ENCODE results near the gene FGFR1OP2.
A peak's percentile ranks its signal among the peaks of the same experiment; 100 is the strongest.
"Not testable (repeated sequence)": the region's sequence is repeated elsewhere in the genome, so short reads cannot be mapped to it uniquely, and the experiment has no call there.

Gene FGFR1OP2

DNA sequence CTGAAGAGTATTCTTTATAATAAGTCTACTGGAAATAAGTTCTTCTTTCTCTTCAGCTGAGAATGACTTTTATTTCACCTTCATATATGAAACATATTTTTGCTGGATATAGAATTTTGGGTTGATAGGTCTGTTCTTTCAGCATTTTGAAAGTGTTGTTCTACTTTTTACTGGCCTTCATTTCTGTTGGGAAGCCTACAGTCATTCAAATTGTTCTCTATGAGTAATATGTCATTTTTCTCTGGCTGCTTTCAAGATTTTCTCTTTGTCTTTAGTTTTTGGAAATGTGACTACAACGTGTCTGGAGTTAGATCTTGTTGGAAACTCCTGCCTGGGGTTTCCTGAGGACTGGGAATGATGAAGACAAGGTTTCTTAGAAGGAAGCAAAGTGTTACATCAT, 10.0 kb downstream of the FGFR1OP2 start:
- no peak for DNase-seq

- peak in 1 of 2 donors; percentile 44 for DNase-seq
Observed at GRCh38 chr12:26953447-26953846, 15.2 kb downstream of the FGFR1OP2 start.

GRCh38 chr12:26954027-26954426, 15.8 kb downstream of the FGFR1OP2 start:
- DNase-seq = no peak

DNA sequence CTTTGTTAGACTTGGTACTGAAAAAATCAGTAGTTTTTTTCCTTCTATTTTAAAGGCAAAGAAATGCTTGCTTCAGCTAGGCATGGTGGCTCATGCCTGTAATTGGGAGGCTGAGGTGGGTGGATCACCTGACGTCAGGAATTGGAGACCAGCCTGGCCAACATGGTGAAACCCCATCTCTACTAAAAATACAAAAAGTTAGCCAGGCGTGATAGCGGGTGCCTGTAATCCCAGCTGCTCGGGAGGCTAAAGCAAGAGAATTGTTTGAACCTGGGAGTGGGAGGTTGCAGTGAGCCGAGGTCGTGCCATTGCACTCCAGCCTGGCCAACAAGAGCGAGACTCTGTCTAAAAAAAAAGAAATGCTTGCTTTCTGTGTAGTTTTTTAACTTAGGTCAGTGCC, 23.1 kb downstream of the FGFR1OP2 start:
- not testable (repeated sequence) for DNase-seq

GRCh38 chr12:26961803-26962202, 23.5 kb downstream of the FGFR1OP2 start:
- DNase-seq = no peak

GRCh38 chr12:26963413-26963812, 25.1 kb downstream of the FGFR1OP2 start:
- DNase-seq = no peak

DNA sequence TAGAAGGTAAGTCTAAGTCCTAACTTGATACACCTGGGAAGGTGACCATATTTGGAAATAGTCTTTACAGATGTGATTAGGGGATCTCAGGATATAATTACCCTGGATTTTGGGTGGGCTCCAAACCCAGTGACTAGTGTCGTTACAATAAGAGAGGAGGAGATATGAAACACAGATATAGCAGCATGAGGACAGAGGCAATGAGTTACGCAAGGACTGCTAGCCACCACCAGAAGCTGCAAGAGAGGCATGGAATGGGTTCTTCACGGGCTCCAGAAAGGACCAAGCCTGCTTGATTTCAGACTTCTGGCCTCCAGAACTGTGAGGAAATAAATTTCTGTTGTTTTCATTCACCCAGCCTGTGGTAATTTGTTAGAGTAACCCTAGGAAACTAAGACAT, 28.6 kb downstream of the FGFR1OP2 start:
- no peak for DNase-seq

GRCh38 chr12:26970136-26970535, 31.9 kb downstream of the FGFR1OP2 start:
- DNase-seq = no peak

- peak; percentile 63 to 78 for DNase-seq
Observed at GRCh38 chr12:26971963-26972362, 33.7 kb downstream of the FGFR1OP2 start.

- DNase-seq = no peak
Observed at GRCh38 chr12:26976687-26977086, 38.4 kb downstream of the FGFR1OP2 start.

GRCh38 chr12:26978801-26979200, 40.5 kb downstream of the FGFR1OP2 start:
- DNase-seq = no peak

- no peak for DNase-seq
Observed at GRCh38 chr12:26979733-26980132, 41.5 kb downstream of the FGFR1OP2 start.

DNA sequence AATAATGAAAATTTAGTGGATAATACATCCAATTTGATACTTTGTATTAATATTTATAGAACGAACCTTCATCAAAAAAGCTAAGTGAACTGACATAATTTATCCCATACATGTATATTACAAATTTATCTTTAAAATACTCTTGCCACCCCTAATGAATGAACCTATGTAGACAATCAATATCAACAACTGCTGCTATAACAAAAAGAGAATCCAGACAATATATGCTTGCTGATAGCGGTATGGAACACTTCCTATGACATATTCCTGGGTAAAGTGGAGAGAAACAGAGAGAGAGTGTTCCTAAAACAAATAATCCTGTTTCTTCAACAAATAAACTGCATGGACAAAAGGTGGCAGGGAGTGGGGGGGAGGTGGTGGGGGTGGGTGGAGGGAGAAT, 44.6 kb downstream of the FGFR1OP2 start:
- DNase-seq = no peak

- DNase-seq = no peak
Observed at GRCh38 chr12:26987634-26988424, 49.6 kb downstream of the FGFR1OP2 start.

GRCh38 chr12:26988703-26989102, 50.4 kb downstream of the FGFR1OP2 start:
- no peak for DNase-seq

DNA sequence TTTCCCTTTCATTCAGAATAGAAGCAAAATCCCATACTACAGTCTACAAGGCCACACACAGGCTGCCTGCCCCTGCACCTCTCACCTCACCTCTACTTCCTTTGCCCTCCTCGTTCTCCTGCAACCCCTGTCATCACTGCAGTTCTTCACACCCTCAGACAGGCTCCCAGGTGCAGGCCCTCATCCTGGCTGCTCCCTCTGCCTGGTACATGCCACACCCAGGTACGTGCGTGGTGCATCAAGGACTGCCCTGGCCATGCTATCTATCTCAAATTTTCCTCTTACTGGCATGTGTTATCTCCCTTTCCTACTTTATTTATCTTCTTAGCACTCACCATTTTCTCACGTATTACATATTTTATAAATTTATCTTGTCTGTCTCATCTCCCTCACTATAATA, 51.6 kb downstream of the FGFR1OP2 start:
- DNase-seq = no peak

DNA sequence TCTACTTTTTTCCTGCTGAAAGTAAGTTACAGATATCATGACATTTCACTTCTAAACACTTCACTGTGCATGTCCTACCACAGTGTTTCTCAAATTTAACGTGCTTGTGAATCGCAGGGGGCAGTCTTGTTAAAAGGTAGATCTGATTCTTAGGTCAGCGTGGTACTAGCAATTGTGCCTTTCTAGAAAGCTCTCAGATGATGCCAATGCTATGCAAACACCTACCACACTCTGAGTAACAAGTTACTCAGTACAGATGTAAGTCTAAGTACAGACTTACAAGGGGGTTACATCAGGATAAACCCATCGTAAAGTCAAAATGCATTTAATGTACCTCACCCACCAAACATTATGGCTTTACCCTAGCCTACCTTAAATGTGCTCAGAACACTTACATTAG, 53.6 kb downstream of the FGFR1OP2 start:
- DNase-seq = no peak

GRCh38 chr12:26994109-26994508, 55.8 kb downstream of the FGFR1OP2 start:
- DNase-seq = no peak

GRCh38 chr12:26995706-26996105, 57.4 kb downstream of the FGFR1OP2 start:
- no peak for DNase-seq

- no peak for DNase-seq
Observed at GRCh38 chr12:26997003-26997402, 58.7 kb downstream of the FGFR1OP2 start.

DNA sequence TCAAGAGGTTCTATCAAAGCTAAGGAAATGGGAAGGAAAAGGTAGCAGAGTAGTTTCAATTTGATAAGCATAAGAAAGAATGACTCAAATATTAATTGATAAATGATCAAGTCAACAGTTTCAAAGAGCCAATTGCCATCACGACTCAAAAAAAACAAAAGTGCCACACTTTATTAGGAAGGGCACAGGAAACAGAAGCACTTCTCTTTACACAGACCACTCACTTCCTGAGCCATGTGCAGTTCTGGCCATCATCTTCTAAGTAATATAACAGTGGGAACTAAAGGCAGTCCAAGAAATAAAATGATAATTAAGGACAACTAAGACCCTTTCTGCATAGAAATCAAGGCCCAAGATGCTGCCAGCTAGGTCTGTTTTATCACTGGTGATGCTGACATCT, 62.7 kb downstream of the FGFR1OP2 start:
- DNase-seq = no peak

DNA sequence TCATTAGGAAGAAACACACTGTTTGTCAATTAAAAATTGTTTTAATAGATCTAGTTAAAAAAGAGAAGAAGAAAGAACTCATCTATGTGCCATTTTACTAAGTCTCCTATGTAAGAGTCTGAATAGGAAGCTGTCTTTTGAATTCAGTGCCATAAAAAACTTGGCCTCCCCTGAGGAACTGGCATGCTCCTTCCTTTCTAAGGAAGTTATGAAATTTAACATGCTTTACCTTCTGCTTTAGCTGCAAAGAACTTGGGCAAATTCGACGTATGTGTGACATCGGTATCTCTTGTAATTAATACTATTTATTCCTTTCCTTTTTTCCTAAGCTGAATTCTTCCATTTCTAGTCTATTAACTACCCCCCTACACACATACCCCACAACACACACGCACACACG, 63.4 kb downstream of the FGFR1OP2 start:
- DNase-seq = no peak

DNA sequence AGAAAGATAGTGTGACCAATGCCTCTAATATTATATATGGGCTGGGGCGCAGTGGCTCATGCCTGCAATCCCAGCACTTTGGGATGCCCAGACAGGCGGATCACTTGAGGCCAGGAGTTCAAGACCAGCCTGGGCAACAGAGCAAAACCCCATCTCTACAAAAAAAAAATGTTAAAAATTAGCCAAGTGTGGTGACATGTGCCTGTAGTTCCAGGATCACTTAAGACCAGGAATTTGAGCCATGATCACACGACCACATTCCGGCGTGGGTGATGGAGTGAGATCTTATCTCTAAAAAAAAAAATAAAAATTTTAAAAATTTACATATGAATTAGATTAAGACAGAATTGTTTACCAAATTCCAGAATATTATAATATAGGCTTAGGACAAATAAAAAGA, 63.9 kb downstream of the FGFR1OP2 start:
- DNase-seq = no peak

DNA sequence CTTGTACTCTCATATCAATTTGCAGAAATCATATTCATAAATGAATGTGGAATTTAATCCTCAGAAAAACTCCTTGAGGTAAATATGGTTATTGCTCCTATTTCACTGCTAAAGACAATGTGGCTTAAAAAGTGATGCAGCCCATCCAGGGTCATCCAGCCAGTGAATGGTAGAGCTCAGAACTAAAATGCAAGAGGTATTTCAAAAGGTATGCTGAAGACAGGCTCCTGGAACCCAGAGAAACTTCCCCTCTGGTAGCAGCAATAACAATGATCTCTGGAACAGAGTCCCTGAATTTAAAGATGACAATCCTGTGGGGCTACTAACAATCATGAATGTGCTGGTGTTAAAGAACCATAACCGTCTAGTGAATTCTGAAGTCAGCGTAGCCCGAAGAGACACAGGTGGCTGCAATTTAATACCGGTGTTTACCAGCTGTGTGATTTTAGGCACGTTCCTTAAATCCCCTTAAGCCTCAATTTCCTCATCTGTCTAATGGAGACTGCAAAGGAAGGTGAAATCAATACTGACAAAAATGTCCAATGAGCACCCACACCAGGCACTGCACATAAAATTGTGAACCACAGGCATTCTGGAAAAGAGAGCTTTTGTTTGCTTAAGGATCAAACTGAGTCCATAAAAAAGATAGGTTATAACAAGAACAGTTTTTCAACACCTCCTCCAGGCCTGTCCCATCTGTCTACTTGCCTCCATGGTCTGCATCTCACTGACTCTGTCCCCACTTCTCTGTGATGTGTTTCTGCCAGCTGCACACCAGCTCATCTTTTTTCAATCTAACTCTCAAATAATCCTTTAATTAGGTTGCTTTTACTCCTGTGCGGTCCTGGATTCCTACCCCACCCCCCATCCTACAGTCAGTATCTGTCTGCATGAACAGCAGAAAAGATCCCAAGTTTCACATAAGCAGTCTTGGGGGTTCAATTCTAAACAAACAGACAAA, 65.4 kb downstream of the FGFR1OP2 start:
- no peak for DNase-seq
